C4-2B (cell line): ENCODE results near the gene KANK3.

ENCODE experiments used
- CTCF ChIP-seq: fragments of 450-650 bp; conservative IDR thresholded peaks from 2 replicates; pipeline ENCODE4 v1.5.1; 2017; ENCODE audit warnings: mild to moderate bottlenecking
- ZFX ChIP-seq: fragments of 450-650 bp; IDR thresholded peaks from 2 replicates; pipeline ENCODE4 v1.6.1; 2017

GRCh38 chr19:8311461-8312260, 31.4 kb downstream of the KANK3 start:
- TF ChIP-seq CTCF: no peak
- TF ChIP-seq ZFX: no peak
